CD1c-positive myeloid dendritic cell (primary cell): ENCODE results near the gene TMEM128.
"Not testable (repeated sequence)": the region's sequence is repeated elsewhere in the genome, so short reads cannot be mapped to it uniquely, and the experiment has no call there.

Source experiments
- DNase-seq: peaks from one replicate; pipeline ENCODE4 v3.0.0-alpha.2; 2016; ENCODE audit errors: extremely low spot score

The TMEM128 gene

GRCh38 chr4:4188557-4188956 is 59.5 kb downstream of the TMEM128 start:
- DNase-seq = not testable (repeated sequence)
